Nucleus accumbens (tissue), 56 donors: ENCODE measurements around the gene SLC22A24.
"Not testable (repeated sequence)": the region's sequence is repeated elsewhere in the genome, so short reads cannot be mapped to it uniquely, and the experiment has no call there.

ENCODE experiments used
- DNase-seq, 56 donors: peaks; one replicate each; lab custom pipeline; 2025; lab: John Stamatoyannopoulos, UW

Gene SLC22A24, protein sequence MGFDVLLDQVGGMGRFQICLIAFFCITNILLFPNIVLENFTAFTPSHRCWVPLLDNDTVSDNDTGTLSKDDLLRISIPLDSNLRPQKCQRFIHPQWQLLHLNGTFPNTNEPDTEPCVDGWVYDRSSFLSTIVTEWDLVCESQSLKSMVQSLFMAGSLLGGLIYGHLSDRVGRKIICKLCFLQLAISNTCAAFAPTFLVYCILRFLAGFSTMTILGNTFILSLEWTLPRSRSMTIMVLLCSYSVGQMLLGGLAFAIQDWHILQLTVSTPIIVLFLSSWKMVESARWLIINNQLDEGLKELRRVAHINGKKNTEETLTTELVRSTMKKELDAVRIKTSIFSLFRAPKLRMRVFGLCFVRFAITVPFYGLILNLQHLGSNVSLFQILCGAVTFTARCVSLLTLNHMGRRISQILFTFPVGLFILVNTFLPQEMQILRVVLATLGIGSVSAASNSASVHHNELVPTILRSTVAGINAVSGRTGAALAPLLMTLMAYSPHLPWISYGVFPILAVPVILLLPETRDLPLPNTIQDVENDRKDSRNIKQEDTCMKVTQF

DNA sequence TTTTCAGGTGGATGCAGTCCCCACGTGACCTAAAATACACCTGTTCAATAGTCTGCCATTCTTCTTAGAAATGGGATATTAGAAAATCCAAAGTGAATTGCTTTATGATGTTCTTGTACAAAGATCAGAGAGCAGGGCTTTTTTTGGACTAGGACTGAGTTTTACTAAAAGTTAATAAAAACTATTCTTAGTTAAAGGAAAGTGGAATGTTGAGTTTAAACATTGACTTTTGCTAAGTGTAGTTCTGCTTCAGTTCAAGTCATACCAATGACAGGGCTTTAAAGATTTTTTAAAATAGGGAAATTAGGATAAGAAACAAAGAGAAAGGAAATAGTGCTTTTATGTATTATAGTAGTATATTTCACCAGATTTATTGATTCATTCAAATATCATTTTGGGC is at the start of gene SLC22A24:
SLC22A24 (minus strand) TSS at position 101 of the 400 bp plus-strand sequence. CDS start 442 bp downstream, outside the sequence.
- DNase-seq = no peak

DNA sequence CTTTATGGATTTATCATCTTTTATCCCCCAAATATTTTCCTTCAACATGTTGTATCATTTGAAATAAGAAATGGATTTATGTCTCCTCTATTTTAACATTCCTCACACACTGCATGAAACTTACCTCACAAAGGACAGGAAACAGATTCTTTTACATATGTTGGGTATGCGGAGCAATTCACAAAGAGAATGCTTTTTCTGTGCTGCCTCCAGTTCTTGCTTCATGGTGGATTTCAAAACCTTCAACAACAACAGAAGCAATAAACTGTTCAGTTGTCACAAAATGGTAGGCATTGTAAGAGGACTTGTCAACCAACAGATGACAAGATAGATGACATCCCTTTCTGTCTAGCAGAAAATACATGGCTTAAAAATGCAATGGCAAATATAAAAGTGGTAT is 36.5 kb upstream of the SLC22A24 start:
- DNase-seq = no peak

- DNase-seq = no peak
Observed at GRCh38 chr11:63179432-63180041, 35.5 kb upstream of the SLC22A24 start.

GRCh38 chr11:63177872-63178271 is 33.9 kb upstream of the SLC22A24 start:
- DNase-seq = no peak

GRCh38 chr11:63165706-63166310 is 21.8 kb upstream of the SLC22A24 start:
- no peak for DNase-seq

GRCh38 chr11:63155794-63156193 is 11.8 kb upstream of the SLC22A24 start:
- no peak for DNase-seq

- no peak for DNase-seq
Observed at GRCh38 chr11:63146581-63146980, 2.6 kb upstream of the SLC22A24 start.

DNA sequence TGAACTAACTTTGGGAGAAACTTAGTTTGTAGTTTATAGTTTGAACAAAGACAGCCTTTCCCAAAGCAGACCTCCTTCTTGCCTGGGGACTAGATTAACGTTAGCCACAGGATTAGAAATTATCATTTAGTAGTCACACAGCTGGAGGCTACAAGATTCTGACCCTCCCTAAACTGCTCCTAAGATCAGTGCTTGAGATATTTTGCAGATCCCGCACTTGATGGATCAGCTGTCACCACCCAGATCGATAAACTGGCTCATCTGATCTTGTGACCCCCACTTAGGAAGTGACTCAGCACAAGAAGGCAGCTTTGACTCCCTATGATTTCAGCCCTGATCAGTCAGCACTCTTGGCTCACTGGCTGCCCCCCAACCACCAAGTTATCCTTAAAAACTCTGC is 1.6 kb downstream of the SLC22A24 start:
- DNase-seq = no peak

- DNase-seq = no peak
Observed at GRCh38 chr11:63132985-63133775, 10.8 kb downstream of the SLC22A24 start.

GRCh38 chr11:63099555-63099954 is 44.5 kb downstream of the SLC22A24 start:
- no peak for DNase-seq

DNA sequence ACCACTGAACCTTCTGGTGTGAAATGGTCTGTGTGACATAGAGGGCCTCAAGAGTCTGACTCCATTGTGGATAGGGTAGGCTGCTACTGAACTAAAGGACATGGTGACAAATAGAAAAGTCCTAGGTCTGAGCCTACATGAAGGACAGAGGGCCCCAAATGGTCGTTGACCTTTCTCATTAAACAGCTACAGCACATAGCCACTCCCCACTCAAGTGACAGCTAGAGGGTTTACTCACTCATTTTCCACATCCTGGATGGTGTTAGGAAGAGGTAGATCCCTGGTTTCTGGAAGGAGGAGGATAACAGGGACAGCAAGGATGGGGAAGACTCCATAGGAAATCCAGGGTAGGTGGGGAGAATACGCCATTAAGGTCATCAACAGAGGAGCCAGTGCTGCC is 63.3 kb downstream of the SLC22A24 start:
- no peak for DNase-seq

DNA sequence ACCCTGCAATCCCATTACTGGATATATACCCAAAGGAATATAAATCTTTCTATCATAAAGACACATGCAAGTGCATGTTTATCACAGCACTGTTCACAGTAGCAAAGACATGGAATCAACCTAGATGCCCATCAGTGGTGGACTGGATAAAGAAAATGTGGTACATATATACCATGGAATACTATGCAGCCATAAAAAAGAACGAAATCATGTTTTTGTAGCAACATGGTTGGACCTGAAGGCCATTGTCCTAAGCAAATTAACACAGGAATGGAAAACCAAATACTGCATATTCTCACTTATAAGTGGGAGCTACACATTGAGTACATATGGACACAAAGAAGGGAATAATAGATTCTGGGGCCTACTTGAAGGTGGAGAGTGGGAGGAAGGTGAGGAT is 97.8 kb downstream of the SLC22A24 start:
- not testable (repeated sequence) for DNase-seq

DNA sequence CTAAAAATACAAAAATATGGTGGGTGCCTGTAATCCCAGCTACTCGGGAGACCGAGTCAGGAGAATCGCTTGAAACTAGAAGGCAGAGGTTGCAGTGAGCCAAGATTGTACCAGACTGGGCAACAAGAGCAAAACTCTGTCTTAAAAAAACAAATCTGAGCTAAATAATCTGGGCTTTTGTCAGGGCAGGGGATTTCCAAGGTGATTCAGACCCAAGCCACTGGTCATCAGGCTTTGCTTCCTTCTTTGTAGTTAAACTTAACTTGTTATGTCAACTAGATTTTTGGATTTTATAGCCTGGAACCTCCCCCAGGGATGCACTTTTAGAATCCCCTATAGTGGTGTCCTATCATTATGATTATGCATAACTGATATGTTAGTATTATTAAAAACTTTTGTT is 101.4 kb downstream of the SLC22A24 start:
- no peak for DNase-seq

DNA sequence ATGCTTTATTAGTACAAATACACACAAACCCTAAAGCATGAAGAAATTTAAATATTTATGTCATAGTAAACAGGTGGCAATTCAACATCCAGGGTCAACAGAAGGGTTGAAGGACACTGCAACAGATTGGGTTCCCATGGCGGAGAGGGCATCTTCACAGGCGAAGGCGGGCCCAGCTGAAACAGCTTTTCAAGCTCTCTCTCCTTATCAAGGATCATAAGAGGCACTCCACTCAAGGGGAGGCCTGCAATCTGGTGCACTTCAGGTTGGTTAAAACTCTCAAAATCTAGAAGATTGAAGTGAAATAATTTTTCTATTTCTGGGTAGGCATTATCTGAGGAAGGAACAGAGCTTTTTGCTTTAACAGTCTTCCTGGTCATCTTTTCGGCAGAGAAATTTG is 111.6 kb downstream of the SLC22A24 start:
- DNase-seq = no peak
